GM12864 (cell line): ENCODE data around the gene C22orf39.

Experiments
- DNase-seq: peaks from one replicate; pipeline ENCODE4 v3.0.0-alpha.2; 2011; ENCODE audit warnings: low read depth
- H3K4me3 ChIP-seq: 2 replicates; pipeline ENCODE4 v1.5.1; 2011; ENCODE audit warnings: mild to moderate bottlenecking, low read depth, low read length, control low read depth
- TF ChIP-seq, protein P1 (sequence below): IDR thresholded peaks from 2 replicates; pipeline ENCODE4 v1.5.1; 2011; ENCODE audit warnings: low read depth, mild to moderate bottlenecking, moderate library complexity, low read length, control low read depth, inconsistent platforms; ENCODE audit errors: missing control alignments

Gene C22orf39

DNA sequence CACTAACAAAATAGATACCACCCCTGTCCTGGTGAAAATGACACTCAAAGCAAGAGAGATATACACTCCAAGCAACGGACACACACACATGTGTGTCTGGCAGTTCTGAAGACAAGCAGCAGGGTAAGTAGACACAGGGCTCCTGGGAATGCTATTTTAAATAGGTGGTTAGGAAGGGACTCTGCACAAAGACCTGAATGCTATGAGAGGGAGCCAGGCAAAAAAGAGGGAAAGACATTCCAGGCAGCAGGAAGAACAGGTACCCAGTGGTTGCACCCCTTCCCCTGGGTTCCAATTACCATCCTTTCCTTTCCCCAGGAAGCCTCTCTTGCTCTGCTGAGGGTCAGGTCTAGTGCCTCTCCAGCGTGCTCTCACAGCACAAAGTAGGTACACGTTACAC lies 28.5 kb upstream of the C22orf39 start:
- no peak for DNase-seq
- TF ChIP-seq, protein P1, sequence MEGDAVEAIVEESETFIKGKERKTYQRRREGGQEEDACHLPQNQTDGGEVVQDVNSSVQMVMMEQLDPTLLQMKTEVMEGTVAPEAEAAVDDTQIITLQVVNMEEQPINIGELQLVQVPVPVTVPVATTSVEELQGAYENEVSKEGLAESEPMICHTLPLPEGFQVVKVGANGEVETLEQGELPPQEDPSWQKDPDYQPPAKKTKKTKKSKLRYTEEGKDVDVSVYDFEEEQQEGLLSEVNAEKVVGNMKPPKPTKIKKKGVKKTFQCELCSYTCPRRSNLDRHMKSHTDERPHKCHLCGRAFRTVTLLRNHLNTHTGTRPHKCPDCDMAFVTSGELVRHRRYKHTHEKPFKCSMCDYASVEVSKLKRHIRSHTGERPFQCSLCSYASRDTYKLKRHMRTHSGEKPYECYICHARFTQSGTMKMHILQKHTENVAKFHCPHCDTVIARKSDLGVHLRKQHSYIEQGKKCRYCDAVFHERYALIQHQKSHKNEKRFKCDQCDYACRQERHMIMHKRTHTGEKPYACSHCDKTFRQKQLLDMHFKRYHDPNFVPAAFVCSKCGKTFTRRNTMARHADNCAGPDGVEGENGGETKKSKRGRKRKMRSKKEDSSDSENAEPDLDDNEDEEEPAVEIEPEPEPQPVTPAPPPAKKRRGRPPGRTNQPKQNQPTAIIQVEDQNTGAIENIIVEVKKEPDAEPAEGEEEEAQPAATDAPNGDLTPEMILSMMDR = no peak

DNA sequence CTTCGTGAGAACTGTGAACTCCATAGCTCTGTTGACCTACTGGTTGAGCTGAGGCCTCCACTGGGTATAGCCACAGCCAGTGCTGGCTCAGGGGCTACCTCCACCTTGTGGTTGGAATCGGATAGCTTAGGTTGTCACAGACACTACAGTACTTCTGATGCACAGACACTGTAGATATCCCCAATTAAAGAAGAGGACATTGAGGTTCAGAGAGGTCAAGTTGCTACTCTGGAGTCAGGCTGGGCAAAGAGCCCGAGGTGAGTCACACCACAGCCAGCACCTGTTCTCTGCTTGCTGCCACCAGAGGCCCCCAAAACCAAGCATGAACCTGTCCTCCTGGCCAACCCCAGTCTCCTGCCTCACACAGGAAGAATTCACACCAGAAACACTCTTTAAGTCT lies 26.1 kb upstream of the C22orf39 start:
- H3K4me3 ChIP-seq = no peak overlapping the region
- TF ChIP-seq, protein P1 = peak; percentile 9
- DNase-seq = no peak

More for the DNA sequence above, 28.5 kb upstream of the C22orf39 start:
- H3K4me3 ChIP-seq = no peak overlapping the region

DNA sequence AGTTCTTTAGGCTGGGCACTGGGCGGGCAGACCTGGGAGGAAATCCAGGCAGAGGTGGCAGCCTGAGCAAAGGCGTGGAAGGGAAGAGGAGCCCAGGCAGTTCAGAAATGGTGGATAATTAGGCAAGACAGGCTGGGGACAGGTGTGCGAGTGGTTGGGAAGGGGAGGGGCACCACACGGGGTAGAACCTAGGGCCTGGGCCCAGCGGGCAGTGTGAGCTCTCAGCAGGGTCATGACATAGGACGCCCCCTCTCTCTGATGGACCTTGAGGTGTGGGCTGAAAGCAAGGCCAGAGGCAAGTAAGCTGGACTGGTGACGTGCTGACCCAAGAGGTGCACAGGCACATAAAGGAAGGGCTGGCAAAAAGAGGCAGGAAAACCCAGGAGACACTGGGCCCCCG lies 24.7 kb upstream of the C22orf39 start:
- no peak overlapping the region for H3K4me3 ChIP-seq
- DNase-seq = no peak
- TF ChIP-seq, protein P1 = no peak

DNA sequence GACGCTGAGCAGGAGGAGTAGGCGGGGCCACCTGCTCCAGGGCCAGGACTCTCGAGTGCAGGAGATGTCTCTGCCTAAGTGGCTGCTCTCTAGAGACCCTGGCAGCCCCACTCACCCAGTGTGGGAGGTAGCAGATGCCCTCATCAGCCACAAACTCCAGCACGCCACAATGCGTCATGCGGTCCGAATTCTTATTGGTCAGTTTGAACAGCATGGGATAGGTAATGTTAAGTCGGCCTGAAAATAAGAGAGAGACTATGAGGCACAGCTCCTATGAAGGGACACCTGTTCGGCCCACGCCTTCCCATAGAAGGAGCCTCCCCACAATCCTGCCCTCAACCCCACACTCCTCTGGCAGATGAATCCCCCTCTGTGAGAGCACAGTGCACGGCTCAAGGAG lies 24.1 kb upstream of the C22orf39 start:
- no peak overlapping the region for H3K4me3 ChIP-seq
- TF ChIP-seq, protein P1 = no peak
- no peak for DNase-seq

DNA sequence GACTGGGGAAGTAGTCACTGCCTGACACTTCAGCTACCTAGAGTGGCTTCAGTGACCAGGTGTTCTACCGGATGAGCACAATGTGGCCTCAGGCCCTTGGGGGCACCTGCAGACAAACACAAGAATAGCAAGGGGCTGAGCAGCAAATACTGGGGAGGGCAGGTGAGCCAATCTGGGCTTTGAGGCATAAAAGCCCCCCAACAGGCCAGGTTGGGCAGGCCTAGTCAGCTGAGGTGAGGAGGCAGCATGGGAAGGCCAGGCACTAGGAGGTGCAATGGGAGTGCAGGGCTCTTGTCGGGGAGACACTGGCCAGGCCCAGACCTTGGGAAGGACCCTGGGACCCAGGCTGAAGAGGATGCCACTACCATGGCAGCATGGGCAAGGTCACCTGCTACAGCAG lies 22.5 kb upstream of the C22orf39 start:
- TF ChIP-seq, protein P1 = no peak
- H3K4me3 ChIP-seq = no peak overlapping the region
- DNase-seq = no peak

DNA sequence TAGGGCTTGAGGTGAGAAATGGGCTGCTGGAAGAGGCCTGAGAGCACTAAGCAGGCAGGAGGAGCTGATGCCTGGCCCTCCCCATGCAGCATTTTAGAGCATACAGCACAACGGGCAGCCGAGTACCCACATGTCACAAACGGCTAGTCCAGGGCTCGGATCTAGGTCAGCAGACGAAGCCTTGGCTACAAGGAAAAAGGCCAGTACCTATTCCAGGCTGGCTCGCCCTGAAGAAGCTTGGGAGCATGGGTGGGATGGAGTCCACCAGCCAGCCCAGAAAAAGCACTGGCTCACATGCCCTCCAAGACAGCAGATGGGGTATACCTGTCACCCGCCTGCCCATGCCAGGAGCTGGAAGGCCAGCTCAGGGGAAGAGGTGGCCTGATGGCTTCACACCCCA lies 21.9 kb upstream of the C22orf39 start:
- TF ChIP-seq, protein P1 = no peak
- DNase-seq = no peak

DNA sequence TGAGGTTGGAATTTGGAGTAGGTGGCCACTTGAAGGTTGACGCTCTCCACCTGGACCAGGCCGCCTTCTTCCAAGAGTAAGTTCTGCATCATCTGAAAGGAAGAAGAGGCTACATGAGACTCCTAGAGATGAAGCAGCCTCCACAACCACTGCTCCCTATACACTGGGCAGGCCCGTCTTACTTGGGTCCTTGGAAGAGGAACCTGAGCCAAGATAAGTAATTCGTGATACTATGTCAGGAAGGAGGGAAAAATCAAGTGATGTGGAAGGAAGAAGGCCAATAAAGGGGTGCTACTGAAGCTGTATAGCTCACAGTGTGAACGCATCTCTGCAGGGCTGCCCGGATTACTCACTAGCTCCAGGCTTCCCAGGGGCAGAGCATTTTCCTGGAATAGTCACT lies 20.4 kb upstream of the C22orf39 start:
- DNase-seq = no peak
- no peak overlapping the region for H3K4me3 ChIP-seq
- TF ChIP-seq, protein P1 = no peak

More for the DNA sequence above, 21.9 kb upstream of the C22orf39 start:
- no peak overlapping the region for H3K4me3 ChIP-seq
